GM21717 (cell line): Measurements from ENCODE around the gene ZBTB9.
A peak's percentile ranks its signal among the peaks of the same experiment; 100 is the strongest.

ENCODE experiments used
- ATAC-seq: cut with Tn5 transposase; IDR thresholded peaks from one replicate; pipeline ENCODE4 v1.9.1; 2021; ENCODE audit warnings: mild to moderate bottlenecking, moderate library complexity; ENCODE audit not compliant: unreplicated experiment

ZBTB9 gene, protein sequence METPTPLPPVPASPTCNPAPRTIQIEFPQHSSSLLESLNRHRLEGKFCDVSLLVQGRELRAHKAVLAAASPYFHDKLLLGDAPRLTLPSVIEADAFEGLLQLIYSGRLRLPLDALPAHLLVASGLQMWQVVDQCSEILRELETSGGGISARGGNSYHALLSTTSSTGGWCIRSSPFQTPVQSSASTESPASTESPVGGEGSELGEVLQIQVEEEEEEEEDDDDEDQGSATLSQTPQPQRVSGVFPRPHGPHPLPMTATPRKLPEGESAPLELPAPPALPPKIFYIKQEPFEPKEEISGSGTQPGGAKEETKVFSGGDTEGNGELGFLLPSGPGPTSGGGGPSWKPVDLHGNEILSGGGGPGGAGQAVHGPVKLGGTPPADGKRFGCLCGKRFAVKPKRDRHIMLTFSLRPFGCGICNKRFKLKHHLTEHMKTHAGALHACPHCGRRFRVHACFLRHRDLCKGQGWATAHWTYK

GRCh38 chr6:33454009-33454946 is at the start of gene ZBTB9:
TSS of gene ZBTB9 (plus strand) at chr6:33454576. CDS start at chr6:33455101, 525 bp downstream.
- peak; percentile 97 for ATAC-seq

DNA sequence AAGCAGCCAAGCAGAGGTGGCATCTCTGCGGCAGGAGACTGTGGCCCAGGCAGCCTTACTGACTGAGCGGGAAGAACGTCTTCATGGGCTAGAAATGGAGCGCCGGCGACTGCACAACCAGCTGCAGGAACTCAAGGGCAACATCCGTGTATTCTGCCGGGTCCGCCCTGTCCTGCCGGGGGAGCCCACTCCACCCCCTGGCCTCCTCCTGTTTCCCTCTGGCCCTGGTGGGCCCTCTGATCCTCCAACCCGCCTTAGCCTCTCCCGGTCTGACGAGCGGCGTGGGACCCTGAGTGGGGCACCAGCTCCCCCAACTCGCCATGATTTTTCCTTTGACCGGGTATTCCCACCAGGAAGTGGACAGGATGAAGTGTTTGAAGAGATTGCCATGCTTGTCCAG is 49.5 kb upstream of the ZBTB9 start:
- no peak for ATAC-seq

GRCh38 chr6:33405386-33405940 is 48.9 kb upstream of the ZBTB9 start:
- ATAC-seq, result no peak

GRCh38 chr6:33406126-33406525 is 48.2 kb upstream of the ZBTB9 start:
- no peak for ATAC-seq

DNA sequence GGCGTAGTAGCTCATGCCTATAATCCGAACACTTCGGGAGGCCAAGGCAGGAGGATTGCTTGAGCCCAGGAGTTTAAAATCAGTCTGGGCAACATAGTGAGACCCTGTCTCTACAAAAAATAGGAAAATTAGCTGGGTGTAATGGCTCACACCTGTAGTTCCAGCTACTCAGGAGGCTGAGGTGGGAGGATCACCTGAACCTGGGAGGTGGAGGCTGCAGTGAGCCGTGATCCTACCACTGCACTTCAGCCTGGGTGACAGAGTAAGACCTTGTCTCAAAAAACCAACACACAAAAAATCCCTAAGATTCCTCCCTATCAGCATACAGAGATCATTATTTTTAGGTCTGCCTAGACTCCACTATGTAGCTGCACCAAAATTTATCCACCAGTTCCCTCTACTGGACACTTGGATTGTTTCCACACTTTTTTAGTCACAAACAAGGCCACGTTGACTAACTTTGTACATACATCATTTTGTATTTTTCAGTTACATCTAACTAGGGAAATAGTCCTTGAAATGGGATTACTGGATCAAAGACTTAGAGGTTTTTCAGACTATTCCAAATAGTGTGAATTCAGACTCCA is 47.2 kb upstream of the ZBTB9 start:
- no peak for ATAC-seq

DNA sequence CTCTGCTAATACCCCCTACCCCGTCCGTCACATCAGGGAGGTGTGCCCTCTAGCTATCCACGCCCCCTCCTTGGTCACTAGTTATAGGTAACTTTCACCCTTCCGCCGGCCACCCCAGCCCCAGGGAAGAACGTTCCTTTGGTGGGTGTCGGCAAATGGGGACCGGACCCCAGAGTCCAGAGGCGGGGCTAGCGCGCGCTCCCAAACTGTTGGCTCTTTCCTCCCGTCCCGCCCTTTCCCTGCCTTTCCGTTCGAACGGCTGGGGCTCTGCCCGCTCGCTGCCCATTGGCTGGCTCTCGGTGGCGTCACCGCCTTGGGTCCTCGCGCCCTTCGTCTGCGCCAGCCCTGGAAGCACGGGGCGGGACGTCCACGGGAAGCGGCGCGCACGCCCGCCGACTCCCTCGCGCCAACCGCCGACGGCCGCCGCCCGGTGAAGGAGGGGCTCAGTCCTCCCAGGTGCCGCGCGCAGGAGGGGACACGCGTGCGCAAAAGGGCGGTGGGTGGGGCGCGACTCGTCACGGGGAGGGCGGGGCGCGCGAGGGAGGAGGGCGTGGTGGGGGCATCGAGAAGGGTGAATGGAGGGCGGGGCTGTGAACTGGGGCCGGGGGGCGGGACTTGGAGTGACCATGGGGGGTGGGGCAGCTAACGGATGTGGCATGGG is 44.2 kb upstream of the ZBTB9 start:
- peak; percentile 60 for ATAC-seq

GRCh38 chr6:33410711-33411631 is 43.4 kb upstream of the ZBTB9 start, which contains the start of gene PHF1:
TSS of gene PHF1 (plus strand) at chr6:33411014. CDS start at chr6:33412264, 1,250 bp downstream.
- peak; percentile 20 for ATAC-seq

- ATAC-seq, result no peak
Measured at GRCh38 chr6:33411632-33412005, 42.8 kb upstream of the ZBTB9 start.

- no peak for ATAC-seq
Measured at GRCh38 chr6:33412140-33413009, 42.0 kb upstream of the ZBTB9 start.

DNA sequence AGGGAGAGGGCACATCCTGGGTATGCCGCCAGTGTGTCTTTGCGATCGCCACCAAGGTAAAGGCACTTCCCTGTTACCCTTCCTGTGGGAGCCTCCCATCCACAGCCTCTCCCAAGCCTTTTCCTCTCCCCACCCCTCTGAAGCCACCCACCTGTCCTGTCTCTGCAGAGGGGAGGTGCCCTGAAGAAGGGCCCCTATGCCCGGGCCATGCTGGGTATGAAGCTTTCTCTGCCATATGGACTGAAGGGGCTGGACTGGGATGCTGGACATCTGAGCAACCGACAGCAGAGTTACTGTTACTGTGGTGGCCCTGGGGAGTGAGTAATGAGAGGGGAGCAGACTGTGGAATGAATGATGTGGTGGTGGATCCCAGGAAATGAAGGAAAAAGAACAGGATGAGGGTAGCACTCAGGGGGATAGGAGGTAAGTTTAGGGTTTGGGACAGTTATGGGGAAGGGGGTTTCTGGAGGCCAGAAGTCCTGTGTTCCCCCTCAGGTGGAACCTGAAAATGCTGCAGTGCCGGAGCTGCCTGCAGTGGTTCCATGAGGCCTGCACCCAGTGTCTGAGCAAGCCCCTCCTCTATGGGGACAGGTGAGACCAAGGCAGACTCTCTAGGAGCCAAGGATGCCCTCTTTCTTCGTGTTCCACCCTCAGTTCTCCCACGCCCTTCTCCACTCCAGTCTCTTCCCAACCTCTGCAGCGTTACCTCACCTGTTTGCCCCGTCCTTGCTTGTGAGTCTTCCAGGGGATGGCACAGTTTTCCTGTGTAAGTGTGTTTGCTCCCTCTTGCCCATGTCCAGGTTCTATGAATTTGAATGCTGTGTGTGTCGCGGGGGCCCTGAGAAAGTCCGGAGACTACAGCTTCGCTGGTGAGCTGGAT is 40.9 kb upstream of the ZBTB9 start:
- no peak for ATAC-seq

DNA sequence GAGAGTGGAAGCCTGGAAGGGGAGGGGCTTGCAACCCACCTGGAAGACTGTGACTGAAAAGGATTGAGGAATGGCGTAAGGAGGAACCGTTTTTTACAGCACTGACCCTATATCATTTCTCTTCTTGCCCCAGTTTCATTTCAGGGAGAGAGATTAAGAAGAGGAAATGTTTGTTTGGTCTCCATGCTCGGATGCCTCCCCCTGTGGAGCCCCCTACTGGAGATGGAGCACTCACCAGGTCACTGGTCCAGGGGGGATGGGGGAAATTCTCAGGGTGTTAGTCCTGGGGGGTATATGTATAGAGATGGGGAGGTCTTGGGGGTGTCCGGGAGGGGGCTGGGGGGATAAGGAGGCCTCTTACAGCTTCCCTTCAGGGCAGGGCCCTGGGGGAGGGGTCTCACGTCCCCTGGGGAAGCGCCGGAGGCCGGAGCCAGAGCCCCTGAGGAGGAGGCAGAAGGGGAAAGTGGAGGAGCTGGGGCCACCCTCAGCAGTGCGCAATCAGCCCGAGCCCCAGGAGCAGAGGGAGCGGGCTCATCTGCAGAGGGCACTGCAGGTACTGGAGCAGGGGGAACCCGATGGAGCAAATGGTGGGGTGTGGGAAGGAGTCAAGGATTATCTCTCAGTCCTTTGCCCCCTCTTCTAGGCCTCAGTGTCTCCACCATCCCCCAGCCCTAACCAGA is 39.6 kb upstream of the ZBTB9 start:
- no peak for ATAC-seq

DNA sequence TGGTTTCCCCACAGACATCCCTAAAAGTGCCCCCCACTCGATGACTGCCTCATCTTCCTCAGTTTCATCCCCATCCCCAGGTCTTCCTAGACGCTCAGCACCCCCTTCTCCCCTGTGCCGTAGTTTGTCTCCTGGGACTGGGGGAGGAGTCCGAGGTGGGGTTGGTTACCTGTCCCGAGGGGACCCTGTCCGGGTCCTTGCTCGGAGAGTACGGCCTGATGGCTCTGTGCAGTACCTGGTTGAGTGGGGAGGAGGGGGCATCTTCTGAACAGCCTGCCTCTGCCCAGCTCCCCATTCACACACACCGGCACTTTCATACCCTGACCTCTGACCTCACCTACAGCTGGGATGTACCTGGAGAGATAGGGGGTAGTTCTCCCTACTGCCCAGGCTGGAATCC is 38.5 kb upstream of the ZBTB9 start:
- no peak for ATAC-seq

DNA sequence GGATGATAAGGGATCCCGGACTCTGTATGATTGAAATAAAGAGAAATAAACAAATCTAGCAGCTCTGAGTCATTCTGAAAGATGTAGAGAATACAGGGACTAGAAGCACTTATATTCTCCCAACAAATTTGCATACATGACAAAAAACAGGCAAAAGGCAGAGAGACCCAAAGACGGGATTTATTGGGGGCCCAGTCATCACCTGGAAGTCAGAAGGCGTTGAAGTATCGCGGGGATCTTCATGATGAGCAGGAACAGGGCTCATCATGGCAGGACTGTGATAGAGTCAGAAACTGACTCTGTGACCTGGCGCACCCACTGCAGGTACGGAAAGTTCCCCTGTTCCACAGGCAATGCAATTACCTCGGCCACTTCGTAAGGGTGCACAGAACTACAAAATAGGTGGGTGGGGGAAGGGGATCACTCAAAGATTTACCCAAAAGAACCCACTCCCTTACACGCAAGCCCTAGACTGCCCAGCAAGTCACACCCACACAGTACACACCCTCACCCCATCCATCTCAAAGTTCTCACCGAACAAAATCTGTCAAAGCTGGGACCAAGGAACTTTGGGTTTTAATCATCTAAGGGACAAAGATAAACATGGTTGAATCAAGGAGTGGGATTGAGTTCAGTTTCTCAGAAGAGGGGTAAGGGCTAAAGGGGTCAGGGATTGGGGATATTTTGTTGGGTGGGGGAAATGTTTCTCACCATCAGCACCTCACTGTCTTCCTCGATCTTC is 37.8 kb upstream of the ZBTB9 start:
- ATAC-seq, result no peak

- no peak for ATAC-seq
Measured at GRCh38 chr6:33417128-33417902, 37.1 kb upstream of the ZBTB9 start.

GRCh38 chr6:33417903-33418689 is 36.3 kb upstream of the ZBTB9 start, which contains the start of gene CUTA:
TSS of gene CUTA (minus strand) at chr6:33418107. CDS start at chr6:33418000, 107 bp downstream.
- peak; percentile 72 for ATAC-seq
